Renal cortex interstitium (tissue), 11 donors: Measurements from ENCODE around the gene PROK1. TPM values are rescaled to one million over a fixed set of nuclear protein-coding genes. Genes with fewer than 3 reads are reported as not detected.
"Not testable (repeated sequence)": the region's sequence is repeated elsewhere in the genome, so short reads cannot be mapped to it uniquely, and the experiment has no call there.

Experiments used
- DNase-seq, 11 donors: peaks; one replicate each; pipeline ENCODE4 v3.0.0-alpha.2; 2013; ENCODE audit warnings: low read depth in 9 of 11, low spot score in 4 of 11; ENCODE audit errors: extremely low read depth in 1 of 11
- polyA plus RNA-seq, 3 donors: library from polyadenylated mRNA; unstranded; fragments of 120-200 nt; gene quantifications; one replicate each; pipeline ENCODE4 v1.2.1, GENCODE V29; 2013; ENCODE audit not compliant: insufficient read length in 3 of 3

The PROK1 gene
- polyA plus RNA-seq, 3 donors, result 0.07 to 0.12 TPM; not detected in 1

- no peak for DNase-seq
Measured at GRCh38 chr1:110430366-110430765, 20.6 kb upstream of the PROK1 start.

GRCh38 chr1:110430901-110431300 lies 20.0 kb upstream of the PROK1 start:
- DNase-seq, result no peak

- DNase-seq, result no peak
Measured at GRCh38 chr1:110433213-110433612, 17.7 kb upstream of the PROK1 start.

- no peak for DNase-seq
Measured at GRCh38 chr1:110433803-110434202, 17.1 kb upstream of the PROK1 start.

DNA sequence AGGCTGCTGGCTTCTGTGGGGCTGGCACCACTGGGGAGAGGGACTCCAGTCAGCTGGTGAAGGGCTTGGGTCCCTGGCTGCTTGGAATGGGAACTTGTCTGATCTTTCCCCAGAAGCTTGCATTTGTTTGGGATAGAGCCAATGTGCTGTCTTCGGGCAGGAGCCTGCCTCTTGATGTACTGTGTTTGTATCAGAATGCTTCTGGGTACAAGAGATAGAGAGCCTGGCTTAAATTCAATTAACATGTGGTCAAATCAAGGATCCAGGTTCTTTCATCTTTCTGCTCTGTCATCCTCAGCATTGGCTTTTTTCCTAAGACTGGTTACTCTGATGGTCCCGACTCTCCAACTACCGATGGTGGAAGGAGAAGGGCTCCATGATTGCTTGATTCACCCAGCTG lies 16.0 kb upstream of the PROK1 start:
- no peak for DNase-seq

- DNase-seq, result peak in 9 of 11 donors; percentile 15 to 59 (median 35)
Measured at GRCh38 chr1:110436635-110437034, 14.3 kb upstream of the PROK1 start.

DNA sequence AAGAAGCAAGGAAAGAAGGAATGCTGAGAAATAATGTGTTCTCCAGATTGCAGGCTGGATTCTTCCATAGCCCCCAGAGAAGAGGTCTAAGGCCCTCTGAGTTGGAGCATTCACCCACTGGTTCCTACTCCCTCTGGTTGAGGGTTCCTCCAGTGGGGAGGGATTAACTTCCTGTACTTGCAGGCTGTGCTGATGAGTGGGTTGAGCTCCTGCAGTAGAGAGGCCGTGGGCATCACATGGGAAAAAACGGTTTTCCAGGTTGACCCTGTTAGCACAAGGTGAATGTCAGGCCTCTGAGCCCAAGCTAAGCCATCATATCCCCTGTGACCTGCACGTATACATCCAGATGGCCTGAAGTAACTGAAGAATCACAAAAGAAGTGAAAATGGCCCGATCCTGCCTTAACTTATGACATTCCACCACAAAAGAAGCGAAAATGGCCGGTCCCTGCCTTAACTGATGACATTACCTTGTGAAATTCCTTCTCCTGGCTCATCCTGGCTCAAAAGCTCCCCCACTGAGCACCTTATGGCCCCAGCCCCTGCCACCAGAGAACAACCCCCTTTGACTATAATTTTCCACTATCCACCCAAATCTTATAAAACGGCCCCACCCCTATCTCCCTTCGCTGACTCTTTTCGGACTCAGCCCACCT lies 13.2 kb upstream of the PROK1 start:
- not testable (repeated sequence) for DNase-seq

DNA sequence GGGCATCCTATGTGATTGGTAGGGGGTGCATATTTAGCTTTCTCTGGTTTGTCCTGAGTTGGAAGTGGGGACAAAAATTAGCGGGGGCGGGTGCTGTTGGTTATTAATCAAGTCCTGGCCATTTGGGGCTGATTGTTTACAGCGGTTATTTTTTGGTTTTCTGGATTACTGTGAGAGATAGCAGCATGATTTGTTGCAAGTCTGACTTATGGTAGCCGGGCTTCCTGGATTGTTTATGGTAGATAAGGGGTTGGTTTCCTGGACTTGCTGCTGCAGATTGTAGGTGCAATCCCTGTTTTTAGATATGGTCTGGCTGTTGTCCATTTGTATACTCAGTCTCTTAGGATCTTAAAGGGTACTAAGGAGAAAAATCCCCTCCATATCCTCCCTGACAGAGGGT lies 12.1 kb upstream of the PROK1 start:
- no peak for DNase-seq

GRCh38 chr1:110439873-110440272 lies 11.1 kb upstream of the PROK1 start:
- DNase-seq, result not testable (repeated sequence)

DNA sequence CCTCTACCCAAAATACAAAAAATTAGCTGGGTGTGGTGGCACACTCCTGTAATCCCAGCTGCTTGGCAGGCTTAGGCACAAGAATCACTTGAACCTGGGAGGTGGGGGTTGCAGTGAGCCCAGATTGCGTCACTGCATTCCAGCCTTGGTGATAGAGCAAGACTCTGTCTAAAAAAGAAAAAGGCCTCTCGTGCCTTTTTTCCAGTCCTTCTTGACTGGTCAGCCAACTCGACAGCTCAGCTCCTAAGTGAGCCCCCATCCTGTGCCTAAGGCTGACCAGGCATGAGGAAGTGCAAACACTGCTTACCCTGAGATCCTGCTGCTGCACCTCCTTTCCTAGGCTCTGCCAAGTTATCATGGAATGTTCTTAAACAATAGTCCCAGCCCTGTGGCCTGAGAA lies 10.1 kb upstream of the PROK1 start:
- DNase-seq, result no peak

- DNase-seq, result no peak
Measured at GRCh38 chr1:110441888-110442287, 9.1 kb upstream of the PROK1 start.

- no peak for DNase-seq
Measured at GRCh38 chr1:110443451-110443850, 7.5 kb upstream of the PROK1 start.

DNA sequence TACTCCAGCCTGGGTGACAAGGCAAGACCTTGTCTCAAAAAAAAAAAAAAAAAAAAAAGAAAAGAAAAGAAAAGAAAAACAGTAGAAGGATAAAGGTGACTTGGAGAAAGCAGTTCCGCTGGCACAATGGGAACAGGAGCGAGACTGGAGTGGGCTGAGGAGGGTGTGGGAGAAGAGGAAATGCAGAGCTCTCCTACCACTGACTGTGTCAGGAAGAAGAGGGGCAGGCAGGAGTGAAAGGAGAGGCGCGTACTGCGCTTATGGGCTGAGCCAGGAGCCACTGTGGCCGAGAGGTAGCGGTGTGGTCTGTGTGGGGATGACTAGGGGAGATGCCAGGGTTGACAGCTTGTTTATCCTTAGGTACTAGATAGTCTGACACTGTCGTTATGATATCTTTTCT lies 6.4 kb upstream of the PROK1 start:
- no peak for DNase-seq

DNA sequence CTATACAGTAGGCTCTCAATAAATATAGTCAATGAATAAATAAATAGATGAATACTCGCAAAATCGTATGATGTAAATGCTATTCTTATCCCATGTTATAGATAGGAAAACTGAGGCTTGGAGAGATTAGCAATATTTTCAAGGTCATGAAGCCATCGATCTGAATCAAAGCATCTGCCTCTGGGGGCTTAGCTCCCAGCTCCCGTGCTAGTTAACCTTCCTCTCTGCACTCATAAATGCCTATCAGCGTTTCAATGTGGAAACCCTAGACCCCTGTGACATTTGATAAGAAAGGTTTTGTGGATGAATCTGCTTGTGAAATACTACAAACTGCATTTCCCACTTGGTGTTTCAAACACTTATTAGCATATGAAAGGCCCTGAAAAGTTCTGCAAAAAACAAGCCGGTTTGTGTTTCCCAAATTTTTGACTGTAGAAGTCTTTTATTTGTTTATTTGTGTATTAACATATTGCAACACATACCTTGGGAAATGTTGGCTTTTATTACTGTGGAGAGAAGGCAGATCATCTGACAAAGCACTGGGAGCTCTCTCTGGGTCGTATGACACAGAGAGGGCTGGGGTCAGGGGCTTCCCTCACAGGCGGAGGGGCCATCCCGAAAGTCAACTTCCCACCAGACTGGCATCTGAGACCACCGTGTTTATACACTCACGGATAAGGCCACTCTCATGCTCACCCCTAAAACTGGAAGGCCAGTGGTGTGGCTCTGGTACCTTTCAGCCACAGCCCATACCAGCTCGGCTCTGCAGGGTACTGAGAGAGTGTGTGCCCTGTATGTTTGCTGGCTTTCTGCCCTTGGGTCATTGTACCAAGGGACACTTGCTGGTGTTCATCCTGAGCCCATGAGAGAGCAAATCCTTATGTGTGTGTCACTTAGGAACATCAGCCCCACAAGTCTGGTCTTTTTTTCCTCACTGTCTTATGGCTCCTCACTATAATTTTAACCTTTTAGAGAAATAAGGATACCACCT lies 993 bp upstream of the PROK1 start:
- DNase-seq, result no peak

DNA sequence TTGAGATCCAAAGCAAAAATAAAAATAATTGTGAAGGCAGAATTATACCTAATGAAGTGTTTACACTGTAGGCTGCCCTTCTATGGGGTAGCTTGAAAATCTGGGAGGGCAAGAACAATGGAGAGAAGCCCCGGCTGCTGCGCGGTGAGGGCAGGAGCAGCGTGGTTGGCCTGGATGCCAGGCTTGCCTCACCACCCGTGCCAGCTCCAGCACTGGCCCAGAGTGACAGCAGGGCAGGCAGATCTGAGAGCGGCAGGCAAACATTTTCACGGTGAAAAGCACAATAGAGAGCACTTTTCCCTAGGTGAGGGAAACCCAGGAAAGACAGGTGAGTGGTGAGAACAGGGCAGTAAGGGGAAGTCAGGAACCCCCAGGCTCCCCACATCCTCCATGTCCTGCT lies 1.4 kb downstream of the PROK1 start:
- no peak for DNase-seq

GRCh38 chr1:110453829-110454228 lies 2.9 kb downstream of the PROK1 start:
- no peak for DNase-seq

- no peak for DNase-seq
Measured at GRCh38 chr1:110454328-110454727, 3.4 kb downstream of the PROK1 start.

DNA sequence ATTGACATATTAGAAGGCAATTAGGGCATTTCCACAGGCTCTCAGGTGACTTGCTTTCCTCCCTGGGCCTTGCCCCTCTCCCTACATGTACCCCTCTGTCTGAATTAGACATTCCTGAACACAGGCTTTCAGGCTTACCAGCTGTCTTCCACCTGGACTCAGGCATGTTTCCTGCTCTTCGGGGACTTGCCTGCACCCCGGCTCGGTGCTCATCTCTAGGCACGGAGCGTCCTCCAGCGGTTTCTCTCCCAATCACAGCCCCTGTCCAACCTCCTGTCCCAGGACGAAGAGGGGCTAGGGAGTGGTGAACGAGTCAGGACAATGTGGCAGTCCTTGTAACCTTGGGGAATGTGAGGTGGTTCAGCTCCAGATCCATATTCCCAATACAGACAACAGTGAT lies 4.2 kb downstream of the PROK1 start:
- no peak for DNase-seq

DNA sequence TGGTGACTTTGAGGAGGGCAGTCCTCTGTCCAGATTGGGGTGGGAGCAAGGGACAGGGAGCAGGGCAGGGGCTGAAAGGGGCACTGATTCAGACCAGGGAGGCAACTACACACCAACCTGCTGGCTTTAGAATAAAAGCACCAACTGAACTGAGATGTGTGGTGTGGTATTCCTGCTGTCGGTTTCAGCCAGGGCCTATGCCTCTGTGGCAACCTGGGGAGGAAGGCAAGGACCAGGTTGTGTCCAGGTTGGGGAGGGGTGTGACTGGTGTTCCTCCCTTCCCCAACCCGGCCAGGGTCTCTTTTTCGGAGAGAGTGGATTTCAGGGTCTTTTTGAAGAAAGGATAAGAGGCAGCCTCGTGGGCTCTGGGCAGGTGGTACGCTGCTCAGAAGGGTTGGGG lies 6.3 kb downstream of the PROK1 start:
- DNase-seq, result no peak
